HG03354 (cell line): ENCODE data around the gene ARHGEF10L.

ENCODE experiments used
- ATAC-seq: cut with Tn5 transposase; IDR thresholded peaks from one replicate; pipeline ENCODE4 v1.9.1; 2021; ENCODE audit warnings: mild to moderate bottlenecking; ENCODE audit not compliant: unreplicated experiment, poor library complexity, severe bottlenecking

ARHGEF10L gene

DNA sequence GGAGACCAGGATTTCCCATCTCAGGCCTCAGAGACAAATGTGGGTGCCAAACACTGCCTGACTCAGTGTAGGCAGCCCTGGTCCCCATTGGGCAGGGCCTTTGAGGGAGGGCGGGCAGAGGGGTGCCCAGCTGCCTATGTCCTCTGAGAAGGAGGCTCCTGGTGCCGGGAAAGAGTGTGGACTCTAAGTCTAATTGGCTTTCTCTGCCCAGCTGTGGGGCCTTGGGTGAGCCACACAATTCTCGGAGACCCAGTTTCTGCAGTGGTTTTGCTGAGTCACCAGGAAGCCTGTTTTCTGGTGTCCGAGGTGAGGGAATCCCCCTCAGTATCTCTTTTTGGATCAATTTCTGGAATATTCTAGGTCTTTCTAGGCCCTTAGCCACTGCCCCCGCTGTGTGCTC lies 180.4 kb downstream of the ARHGEF10L start:
- ATAC-seq, result no peak

GRCh38 chr1:17721444-17721843 lies 181.9 kb downstream of the ARHGEF10L start:
- no peak for ATAC-seq

DNA sequence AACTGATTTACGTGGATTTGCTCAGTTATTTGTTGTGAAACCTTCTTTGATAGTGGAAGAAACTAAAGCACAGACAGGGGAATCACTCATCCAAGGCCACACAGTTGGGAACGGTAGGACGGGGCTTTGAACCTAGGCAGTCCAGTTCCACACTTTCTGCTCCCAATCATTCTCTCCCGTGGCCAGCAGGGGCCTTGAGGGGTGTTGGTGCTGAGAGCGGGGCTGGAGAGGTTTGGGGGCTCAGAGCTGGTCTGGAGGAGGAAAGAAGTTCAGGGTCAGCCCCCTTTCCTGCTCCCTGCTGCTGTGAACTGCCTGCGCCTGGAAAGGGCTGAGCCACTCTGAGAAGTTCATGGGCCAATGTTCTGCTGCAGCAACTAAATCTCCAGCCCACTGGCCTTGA lies 184.2 kb downstream of the ARHGEF10L start:
- ATAC-seq, result no peak

- ATAC-seq, result no peak
These were observed 184.7 kb downstream of the ARHGEF10L start for GRCh38 chr1:17724150-17724549.

DNA sequence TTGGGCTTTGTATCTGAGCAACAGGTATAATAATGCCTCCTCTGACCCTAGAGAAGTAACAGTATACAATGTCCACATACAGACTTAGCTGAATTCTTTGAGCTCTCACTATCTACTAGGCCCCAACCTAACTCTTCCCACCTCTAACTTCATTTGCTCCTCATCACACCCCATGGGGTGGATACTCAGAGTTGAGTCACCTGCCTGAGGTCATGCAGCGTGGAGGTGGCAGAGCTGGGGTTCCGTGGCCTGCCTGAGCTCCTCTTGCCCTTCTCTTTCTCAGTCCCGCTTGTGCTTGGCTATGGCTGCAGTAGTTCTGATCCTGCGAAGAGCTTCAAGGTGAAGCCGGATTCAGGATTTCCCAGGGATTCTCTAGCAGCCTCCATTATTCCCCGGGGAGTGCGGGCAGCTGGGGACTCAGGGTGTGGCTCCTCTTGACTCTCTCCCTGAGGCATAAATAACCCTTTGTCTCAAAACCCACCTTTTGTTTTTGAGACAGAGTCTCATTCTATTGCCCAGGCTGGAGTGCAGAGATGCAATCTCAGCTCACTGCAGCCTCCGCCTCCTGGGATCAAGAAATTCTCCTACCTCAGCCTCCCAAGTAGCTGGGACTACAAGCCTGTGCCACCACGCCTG lies 185.7 kb downstream of the ARHGEF10L start:
- ATAC-seq, result no peak

- ATAC-seq, result no peak
These were observed 186.5 kb downstream of the ARHGEF10L start for GRCh38 chr1:17725811-17726582.

DNA sequence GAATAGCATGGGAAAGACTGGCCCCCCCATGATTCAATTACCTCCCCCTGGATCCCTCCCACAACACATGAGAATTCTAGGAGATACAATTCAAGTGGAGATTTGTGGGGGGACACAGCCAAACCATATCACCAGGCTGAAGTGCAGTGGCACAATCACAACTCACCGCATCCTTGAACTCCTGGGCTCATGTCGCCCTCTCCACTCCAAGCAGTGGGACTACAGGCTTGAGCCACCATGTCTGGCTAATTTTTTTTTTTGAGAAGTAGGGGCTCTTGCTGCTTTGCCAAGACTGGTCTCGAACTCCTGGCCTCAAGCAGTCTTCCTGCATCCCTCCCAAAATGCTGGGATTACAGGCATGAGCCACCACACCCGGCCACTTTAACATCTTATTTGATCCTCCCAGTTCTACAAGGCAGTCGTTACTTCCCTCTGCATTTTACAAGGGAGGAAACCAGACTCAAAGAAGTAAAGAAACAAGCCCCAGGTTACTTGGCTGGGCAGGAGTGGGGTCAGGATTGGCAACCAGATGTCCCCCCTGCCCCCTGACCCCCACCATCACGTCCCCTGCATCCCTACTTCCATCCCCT lies 188.7 kb downstream of the ARHGEF10L start:
- ATAC-seq, result no peak

- ATAC-seq, result no peak
These were observed 189.8 kb downstream of the ARHGEF10L start for GRCh38 chr1:17729248-17729647.

GRCh38 chr1:17729909-17730308 lies 190.4 kb downstream of the ARHGEF10L start:
- no peak for ATAC-seq

DNA sequence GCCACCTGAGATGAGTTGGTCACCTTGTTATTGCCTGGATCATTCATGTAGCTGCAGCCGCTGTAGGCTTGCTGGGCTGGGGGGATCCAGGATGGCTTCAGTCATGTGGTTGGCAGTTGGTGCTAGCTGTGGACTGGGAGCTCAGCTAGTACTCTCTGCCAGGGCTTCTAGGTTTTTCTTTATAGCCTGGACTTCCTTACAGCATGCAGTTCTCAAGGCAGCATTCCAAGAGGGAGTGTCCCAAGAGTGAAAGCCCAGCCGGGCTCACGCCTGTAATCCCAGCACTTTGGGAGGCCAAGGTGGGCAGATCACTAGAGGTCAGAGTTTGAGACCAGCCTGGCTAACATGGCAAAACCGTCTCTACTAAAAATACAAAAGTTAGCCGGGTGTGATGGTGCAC lies 192.0 kb downstream of the ARHGEF10L start:
- no peak for ATAC-seq

GRCh38 chr1:17732475-17732874 lies 193.0 kb downstream of the ARHGEF10L start:
- no peak for ATAC-seq

DNA sequence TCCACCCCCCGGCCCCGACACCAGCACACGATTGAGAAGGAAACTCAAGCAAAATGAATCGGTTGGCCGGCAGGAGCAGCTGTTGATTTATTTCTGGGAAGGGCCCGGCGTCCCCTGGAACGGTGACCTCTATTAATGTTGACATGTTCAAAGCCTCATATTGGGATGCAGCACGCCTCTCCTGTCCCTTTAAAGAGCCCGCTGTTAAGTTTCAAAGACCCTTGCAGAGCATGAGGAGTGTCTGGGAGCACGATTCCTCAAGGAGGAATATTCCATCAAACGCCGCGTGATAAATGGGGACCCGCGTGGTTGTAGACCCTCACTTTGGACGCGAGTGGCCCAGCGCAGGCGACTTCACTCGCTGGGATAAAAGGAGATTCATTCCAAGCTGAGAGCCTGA lies 194.2 kb downstream of the ARHGEF10L start:
- ATAC-seq, result no peak

DNA sequence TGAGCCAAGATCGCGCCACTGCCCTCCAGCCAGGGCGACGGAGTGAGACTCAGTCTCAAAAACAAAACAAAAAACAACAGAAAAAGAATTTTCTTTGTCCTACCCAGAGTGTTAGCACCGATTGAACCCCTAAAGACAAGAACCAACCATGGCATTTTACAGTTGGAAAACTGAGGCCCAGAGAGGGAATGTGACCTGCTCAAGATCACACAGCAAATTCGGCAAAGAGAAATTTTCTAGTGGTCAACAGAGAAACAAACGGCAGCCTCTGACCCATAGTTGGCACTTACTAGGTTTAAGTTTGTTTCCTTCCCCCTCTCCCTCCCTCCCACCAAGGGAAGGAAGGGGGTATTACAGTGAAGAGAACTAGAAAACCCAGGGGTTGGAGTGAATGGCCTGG lies 195.1 kb downstream of the ARHGEF10L start:
- ATAC-seq, result no peak

DNA sequence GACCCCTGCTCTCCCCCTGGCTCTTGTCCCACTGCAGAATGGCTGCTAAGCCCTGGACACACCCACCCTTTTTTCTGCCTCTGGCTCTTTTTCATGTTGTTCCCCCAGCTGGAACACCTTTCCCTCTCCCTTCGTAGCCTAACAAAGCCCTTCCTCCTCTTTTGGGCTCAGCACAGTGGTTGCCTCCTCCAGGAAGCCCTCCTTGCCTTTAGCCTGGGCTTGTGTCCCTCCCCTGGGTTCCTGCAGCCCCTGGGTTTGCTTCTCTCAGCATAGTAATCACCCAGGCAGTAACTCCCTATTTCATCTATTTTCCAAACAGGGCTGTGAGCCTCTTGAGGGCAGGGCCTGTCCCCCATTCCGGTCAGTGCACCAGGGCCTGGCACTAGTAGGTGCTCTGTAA lies 195.8 kb downstream of the ARHGEF10L start:
- no peak for ATAC-seq

- no peak for ATAC-seq
These were observed 196.3 kb downstream of the ARHGEF10L start for GRCh38 chr1:17735793-17736192.

DNA sequence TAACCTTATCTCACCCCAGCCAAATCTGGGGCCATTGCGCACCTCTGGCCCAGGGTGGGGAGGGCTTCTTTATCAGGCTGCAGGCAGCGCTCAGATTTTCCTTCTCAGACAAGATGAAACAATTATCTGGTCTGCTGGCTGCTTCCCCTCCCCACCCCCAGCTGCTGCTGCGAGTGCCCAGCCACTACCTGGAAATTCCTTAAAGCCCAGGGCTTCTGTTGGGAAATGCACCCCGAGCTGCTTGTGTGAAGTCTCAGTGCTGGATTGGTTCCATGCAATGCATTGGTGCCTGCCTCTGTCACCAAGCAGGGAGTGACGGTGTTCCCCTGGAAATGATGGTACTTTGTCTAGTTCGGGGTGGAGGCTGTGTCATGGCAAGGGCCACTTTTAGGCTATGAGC lies 197.1 kb downstream of the ARHGEF10L start:
- no peak for ATAC-seq

DNA sequence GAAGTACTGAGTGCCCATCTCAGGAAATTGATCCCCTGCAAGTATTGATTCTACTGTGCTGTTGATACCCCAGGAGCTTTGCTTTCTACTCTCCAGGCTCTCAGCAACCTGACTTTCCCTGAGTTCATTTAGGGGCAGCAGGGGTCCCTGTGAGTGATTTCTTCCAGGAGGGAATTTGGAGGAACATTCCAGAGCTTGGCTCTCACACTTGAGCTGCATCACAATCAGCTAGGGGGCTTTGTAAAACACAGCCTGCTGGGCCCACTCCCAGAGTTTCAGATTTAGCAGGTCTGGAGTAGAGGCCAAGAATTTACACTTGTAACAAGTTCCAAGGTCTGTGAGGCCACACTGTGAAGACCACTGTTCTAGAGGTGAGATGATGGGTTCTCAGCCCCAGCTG lies 199.6 kb downstream of the ARHGEF10L start:
- no peak for ATAC-seq

DNA sequence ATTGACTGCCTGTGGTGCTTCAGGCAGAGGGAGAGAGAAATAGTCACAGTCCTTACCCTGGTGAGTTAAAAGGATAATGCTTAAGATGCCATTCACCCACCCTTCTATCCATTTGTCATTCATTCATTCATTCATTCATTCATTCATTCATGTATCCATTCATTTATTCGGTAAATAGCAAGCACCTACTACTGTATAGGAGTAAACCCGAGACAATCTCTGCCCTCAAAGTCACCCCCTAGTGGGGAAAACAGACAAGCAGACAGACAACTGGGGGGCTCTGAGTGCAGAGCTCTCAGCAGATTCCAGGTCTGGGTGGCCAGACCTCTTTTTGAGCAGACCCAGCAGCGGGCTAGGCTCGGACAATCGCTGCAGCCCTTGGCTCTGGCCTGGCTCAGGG lies 201.6 kb downstream of the ARHGEF10L start:
- no peak for ATAC-seq

- ATAC-seq, result no peak
These were observed 203.1 kb downstream of the ARHGEF10L start for GRCh38 chr1:17742583-17742982.

GRCh38 chr1:17743008-17743647 lies 203.6 kb downstream of the ARHGEF10L start:
- ATAC-seq, result no peak

DNA sequence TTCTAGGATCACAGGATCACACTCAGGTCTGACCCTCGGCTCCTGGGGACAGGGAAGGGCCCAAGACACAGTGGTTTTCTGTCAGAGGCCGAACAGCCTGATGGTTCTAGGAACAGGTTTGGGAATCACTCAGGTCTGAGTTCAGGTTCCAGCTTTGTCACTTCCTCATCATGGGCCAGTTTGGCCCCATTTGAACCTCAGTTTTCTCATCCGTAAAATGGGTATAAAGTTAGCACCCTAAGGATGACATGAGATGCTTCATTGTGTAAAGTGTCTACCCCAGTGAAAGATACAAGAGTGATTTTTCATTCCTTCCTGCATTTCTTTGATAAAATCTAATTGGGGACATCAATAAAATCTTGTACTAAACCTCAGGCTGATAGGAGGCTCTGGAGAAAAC lies 204.4 kb downstream of the ARHGEF10L start:
- no peak for ATAC-seq
